ENCODE data around the gene MGAT4C.

GRCh38 chr12:86118161-86118560 is 138.0 kb downstream of the MGAT4C start:
- TF ChIP-seq POLR2A (IDR thresholded peaks at IDR 0.05; ENCODE audit: low read depth, low read length) = no peak
- TF ChIP-seq, protein P1, sequence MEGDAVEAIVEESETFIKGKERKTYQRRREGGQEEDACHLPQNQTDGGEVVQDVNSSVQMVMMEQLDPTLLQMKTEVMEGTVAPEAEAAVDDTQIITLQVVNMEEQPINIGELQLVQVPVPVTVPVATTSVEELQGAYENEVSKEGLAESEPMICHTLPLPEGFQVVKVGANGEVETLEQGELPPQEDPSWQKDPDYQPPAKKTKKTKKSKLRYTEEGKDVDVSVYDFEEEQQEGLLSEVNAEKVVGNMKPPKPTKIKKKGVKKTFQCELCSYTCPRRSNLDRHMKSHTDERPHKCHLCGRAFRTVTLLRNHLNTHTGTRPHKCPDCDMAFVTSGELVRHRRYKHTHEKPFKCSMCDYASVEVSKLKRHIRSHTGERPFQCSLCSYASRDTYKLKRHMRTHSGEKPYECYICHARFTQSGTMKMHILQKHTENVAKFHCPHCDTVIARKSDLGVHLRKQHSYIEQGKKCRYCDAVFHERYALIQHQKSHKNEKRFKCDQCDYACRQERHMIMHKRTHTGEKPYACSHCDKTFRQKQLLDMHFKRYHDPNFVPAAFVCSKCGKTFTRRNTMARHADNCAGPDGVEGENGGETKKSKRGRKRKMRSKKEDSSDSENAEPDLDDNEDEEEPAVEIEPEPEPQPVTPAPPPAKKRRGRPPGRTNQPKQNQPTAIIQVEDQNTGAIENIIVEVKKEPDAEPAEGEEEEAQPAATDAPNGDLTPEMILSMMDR (IDR thresholded peaks at IDR 0.05; ENCODE audit: extremely low read depth in 1 of 2, insufficient read depth in 1 of 2, low read depth in 1 of 2, low read length in 2 of 2) = no peak
- no peak for TF ChIP-seq EZH2 (IDR thresholded peaks at IDR 0.05; ENCODE audit: borderline replicate concordance, low read depth, low read length, severe bottlenecking)
- TF ChIP-seq, protein P2, sequence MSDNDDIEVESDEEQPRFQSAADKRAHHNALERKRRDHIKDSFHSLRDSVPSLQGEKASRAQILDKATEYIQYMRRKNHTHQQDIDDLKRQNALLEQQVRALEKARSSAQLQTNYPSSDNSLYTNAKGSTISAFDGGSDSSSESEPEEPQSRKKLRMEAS (IDR thresholded peaks at IDR 0.05; ENCODE audit: insufficient read depth, insufficient read length) = no peak
- no peak for TF ChIP-seq POLR2AphosphoS5 (IDR thresholded peaks at IDR 0.05; ENCODE audit: insufficient read depth, low read depth, low read length)
- no peak for TF ChIP-seq FOS (IDR thresholded peaks at IDR 0.05; ENCODE audit: borderline replicate concordance, insufficient read depth, low read length)
- TF ChIP-seq JUN (IDR thresholded peaks at IDR 0.05; ENCODE audit: borderline replicate concordance, insufficient read depth, insufficient read length, low read depth) = no peak
- TF ChIP-seq MYC (IDR thresholded peaks at IDR 0.05; ENCODE audit: low read depth, low read length) = no peak

Data from endothelial cell of umbilical vein (primary cell).